GM10248 (cell line): ENCODE results near the gene ZFP36L2.

Source experiments
- CTCF ChIA-PET: fragments of 300-600 bp; sonication (Branson Sonifier 250); formaldehyde crosslinking; extraction: SDS; loops from one replicate; lab custom pipeline; 2021; ENCODE audit warnings: antibody characterized with exemption; lab: Yijun Ruan, JAX
- POLR2A ChIA-PET: fragments of 350-650 bp; sonication (Branson Sonifier 250); formaldehyde crosslinking; extraction: SDS; loops from one replicate; lab custom pipeline; 2020; ENCODE audit warnings: antibody characterized with exemption; lab: Yijun Ruan, JAX
- DNase-seq: peaks from one replicate; pipeline ENCODE4 v3.0.0; 2012; ENCODE audit errors: extremely low spot score
- CTCF ChIP-seq: IDR thresholded peaks from 2 replicates; pipeline ENCODE4 v1.5.1; 2012; ENCODE audit warnings: mild to moderate bottlenecking, low read depth; ENCODE audit errors: extremely low read depth, missing control alignments, control extremely low read depth

Gene ZFP36L2

DNA sequence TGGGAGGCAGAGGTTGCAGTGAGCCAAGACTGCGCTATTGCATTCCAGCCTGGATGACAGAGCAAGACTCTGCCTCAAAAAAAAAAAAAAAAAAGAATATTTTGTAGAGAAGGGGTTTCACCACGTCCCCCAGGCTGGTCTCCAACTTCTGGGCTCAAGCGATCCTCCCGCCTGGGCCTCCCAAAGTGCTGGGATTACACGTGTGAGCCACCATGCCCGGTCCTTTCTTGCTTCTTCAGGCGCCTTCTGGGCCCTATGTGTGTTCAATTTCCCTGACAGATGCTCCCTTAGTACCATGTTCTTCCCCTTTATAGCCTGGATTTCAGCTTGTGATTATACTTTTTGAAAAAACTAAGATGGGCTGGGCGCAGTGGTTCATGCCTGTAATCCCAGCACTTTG lies 9.8 kb downstream of the ZFP36L2 start:
- ChIA-PET POLR2A (no interaction called here), CTCF (interaction anchor here (2.8 to 3.1 kb wide), 2 partner anchors 10 to 46 kb away, joined by 7 to 11 read pairs; partner anchors contain the start of gene ZFP36L2)
- TF ChIP-seq CTCF, result no peak
- DNase-seq, result no peak

GRCh38 chr2:43215673-43216255 lies 10.6 kb downstream of the ZFP36L2 start:
- no peak for DNase-seq
- POLR2A ChIA-PET, result no interaction called here
- CTCF ChIA-PET, result interaction anchor here (0.7 to 1.2 kb wide), 6 partner anchors 9 to 362 kb away, joined by 3 to 5 read pairs (median 4); no protein-coding TSS in a partner anchor
- TF ChIP-seq CTCF, result no peak

DNA sequence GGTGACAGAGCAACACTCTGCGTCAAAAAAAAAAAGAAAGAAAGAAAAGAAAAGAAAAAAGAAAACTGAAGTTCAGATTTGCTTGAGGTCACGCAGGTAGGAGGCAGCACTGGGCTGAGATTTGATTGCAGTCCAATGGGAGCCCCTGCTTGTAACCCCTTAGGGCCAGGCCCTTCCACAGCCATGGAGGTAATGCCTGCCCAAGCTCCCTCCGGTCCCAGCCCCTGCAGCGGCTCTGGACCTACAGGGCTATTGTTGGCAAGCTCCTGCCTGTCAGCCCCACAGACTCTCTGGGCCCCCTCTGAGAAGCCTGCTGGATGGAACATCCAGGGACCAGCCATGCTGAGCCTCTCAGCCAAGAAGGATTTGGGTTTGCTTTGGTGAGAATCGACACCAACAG lies 12.2 kb downstream of the ZFP36L2 start:
- DNase-seq, result no peak
- POLR2A ChIA-PET, result interaction anchor here (0.6 kb wide), 1 partner anchor 17 kb away, joined by 4 read pairs; no protein-coding TSS in a partner anchor
- CTCF ChIA-PET, result no interaction called here
- TF ChIP-seq CTCF, result peak; percentile 22

GRCh38 chr2:43212931-43213330 lies 13.5 kb downstream of the ZFP36L2 start:
- DNase-seq, result no peak
- ChIA-PET POLR2A (interaction anchor here (0.6 kb wide), 1 partner anchor 14 kb away, joined by 4 read pairs; the partner anchor contains the start of gene ZFP36L2), CTCF (interaction anchor here (0.6 to 2.5 kb wide), 7 partner anchors 9 to 339 kb away, joined by 3 to 9 read pairs (median 3); no protein-coding TSS in a partner anchor)
- no peak for TF ChIP-seq CTCF

- DNase-seq, result no peak
- no peak for TF ChIP-seq CTCF
- ChIA-PET POLR2A (interaction anchor here (0.5 to 0.7 kb wide), 2 partner anchors 14 to 352 kb away, joined by 5 to 6 read pairs; partner anchors contain the start of gene ZFP36L2), CTCF (interaction anchor here (0.7 to 2.5 kb wide), 3 partner anchors 9 to 16 kb away, joined by 3 to 9 read pairs (median 3); no protein-coding TSS in a partner anchor)
These were observed 14.1 kb downstream of the ZFP36L2 start for GRCh38 chr2:43212216-43212835.

DNA sequence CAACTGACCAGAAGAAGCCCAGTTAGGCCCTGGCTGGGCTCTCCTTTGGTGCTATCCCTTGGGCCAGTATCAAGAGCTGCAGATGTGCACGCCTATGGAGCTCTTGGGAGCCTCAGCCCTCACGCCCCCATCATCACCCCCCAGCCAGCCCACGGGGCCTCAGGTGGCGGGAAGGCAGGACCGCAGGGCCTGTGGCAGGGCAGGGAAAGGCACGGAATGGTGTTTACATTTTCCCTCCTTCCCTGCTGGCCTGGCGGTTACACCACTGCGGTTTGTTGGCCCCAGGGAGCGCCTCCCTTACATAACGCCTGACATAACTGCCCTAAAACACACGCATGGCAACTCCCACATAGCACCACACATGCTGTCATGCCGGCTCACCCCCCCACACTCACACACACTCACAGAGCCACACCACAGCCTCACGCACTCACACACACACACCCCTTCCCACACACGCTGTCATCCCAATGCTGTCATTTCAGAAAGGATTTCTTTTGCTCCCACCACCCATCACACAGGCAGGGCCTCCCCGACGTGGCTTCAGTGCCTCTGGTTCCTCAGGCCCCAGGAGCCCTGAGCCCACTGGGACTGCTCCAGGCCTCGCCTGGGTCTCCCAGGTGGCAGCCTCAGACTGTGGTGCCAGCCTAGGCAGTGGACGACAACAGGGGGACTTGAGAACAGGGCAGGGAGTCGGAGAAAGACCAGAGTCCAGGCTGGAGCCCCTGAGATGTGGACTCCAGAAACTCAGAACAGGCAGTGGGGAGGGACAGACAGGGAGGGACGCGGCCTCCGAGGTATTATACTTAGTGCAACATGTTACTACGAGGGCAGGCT lies 15.7 kb downstream of the ZFP36L2 start:
- no peak for DNase-seq
- ChIA-PET POLR2A (no interaction called here), CTCF (interaction anchor here (0.7 to 1.9 kb wide), 2 partner anchors 13 to 14 kb away, joined by 3 to 4 read pairs; no protein-coding TSS in a partner anchor)
- no peak for TF ChIP-seq CTCF
